PC-9 (cell line): ENCODE measurements around the gene GRPR.

Experiments
- CTCF ChIP-seq: fragments of 200-600 bp; sonication (generic); conservative IDR thresholded peaks from 2 replicates; pipeline ENCODE4 v1.6.1; 2017; ENCODE audit warnings: mixed run types, antibody characterized with exemption, mild to moderate bottlenecking, moderate library complexity
- EZH2 ChIP-seq: fragments of 200-600 bp; sonication (generic); IDR thresholded peaks from 2 replicates; pipeline ENCODE4 v1.8.0; 2017; ENCODE audit warnings: antibody characterized with exemption, low read depth

GRCh38 chrX:16144420-16144819 is 21.1 kb downstream of the GRPR start:
- TF ChIP-seq CTCF: no peak
- TF ChIP-seq EZH2: no peak
